ENCODE results near the gene IFT88.

DNA sequence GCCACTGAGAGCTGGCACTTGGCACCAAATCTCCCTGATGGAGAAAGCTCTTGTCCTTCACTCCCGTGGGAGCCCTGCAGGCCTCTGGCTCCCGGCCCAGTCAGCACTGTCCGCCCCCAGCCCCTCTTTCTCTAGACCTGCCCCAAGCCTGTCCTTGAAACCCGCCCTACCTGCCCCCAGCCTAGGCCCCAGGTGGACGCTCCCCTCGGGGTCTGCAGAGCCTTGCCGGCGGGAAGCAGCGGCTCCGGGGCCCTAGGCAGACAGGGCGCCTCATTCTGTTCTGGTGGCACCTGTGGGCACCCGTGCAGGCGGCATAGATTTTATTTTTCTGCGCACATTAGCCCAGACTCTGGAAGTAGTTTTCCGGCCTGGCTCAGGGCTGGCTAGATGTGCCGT is 154.1 kb downstream of the IFT88 start:
- TF ChIP-seq ZNF747 (tag by site-specific recombination; IDR thresholded peaks at IDR 0.05) = no peak
- TF ChIP-seq ZNF138 (tag by site-specific recombination; IDR thresholded peaks at IDR 0.05; ENCODE audit: borderline replicate concordance) = no peak
- TF ChIP-seq MEIS1 (CRISPR knock-in tag; IDR thresholded peaks at IDR 0.05; ENCODE audit: borderline replicate concordance) = no peak
- TF ChIP-seq CTCF (tag by site-specific recombination; IDR thresholded peaks at IDR 0.05) = no peak
- no peak for TF ChIP-seq SP2 (tag by site-specific recombination; IDR thresholded peaks at IDR 0.05)
- no peak for TF ChIP-seq GLI2 (tag by site-specific recombination; IDR thresholded peaks at IDR 0.05; ENCODE audit: borderline replicate concordance, low read depth)
- TF ChIP-seq ELK4 (IDR thresholded peaks at IDR 0.05; ENCODE audit: borderline replicate concordance, low read depth, low read length) = no peak
- TF ChIP-seq SALL2 (tag by site-specific recombination; IDR thresholded peaks at IDR 0.05; ENCODE audit: borderline replicate concordance) = no peak
- TF ChIP-seq ZNF18 (tag by site-specific recombination; IDR thresholded peaks at IDR 0.05) = no peak
- TF ChIP-seq ZNF19 (tag by site-specific recombination; IDR thresholded peaks at IDR 0.05; ENCODE audit: low read depth) = no peak
- TF ChIP-seq ZNF416 (tag by site-specific recombination; IDR thresholded peaks at IDR 0.05) = no peak
- TF ChIP-seq ZNF354C (tag by site-specific recombination; IDR thresholded peaks at IDR 0.05; ENCODE audit: borderline replicate concordance, low read depth) = no peak
